ENCODE measurements around the gene LIM2. TPM values are rescaled to one million over a fixed set of nuclear protein-coding genes. Genes with fewer than 3 reads are reported as not detected.

Gene LIM2
- total and polyA plus RNA-seq, 9 of the 15 experiments (the other 6 are each of a cell fraction or from before 2014, with no cell fraction given): 0.07 to 0.45 (median 0.18) TPM; not detected in 4

DNA sequence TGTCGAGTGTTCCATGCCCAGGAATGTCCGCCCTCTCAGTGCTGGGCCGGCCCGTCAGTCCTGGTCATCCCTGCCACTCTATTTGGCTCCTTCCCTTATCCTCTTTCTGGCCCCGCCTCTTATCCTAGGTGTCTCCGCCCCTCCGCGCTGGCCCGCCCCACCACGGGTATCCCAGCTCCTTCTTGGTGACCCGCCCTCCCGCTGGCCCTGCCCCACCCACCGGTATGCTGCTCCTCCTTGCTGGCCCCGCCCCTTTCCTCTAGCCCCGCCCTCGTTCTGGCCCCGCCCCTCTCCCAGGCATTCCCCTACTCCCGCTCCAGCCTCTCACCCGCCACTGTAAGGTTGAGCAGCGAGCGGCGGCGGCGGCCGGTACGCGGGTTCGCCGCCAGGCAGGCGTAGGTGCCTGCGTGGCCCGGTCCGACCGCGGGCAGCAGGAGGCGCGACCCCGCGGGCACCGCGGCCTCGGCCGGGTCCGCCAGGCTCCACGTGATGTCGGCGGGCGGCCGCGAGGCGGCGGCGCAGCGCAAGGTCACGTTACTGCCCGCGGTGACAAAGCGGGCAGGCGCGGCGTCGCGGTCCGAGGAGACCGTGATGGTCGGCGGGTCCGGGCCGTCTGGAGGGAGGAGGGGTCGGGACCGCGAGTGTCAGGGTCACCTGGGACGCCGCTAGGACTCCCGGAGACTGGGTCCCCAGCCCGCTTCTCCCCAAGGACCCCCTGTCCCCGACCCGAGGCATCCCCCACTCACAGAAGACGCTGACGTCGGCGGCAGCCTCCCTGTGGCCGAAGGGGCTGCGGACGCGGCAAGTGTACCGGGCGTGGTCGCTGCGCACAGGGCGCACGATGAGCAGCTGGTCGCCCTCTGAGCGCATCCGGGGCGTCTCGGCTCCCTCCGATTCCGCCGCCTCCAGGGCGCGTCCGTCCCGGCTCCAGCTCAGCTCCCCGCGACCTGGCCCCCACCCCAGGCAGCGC lies 47.8 kb downstream of the LIM2 start (continued):
- no peak for TF ChIP-seq GTF3C2 (IDR thresholded peaks at IDR 0.05; ENCODE audit: borderline replicate concordance, extremely low read depth, insufficient read length)
- TF ChIP-seq, protein P1, sequence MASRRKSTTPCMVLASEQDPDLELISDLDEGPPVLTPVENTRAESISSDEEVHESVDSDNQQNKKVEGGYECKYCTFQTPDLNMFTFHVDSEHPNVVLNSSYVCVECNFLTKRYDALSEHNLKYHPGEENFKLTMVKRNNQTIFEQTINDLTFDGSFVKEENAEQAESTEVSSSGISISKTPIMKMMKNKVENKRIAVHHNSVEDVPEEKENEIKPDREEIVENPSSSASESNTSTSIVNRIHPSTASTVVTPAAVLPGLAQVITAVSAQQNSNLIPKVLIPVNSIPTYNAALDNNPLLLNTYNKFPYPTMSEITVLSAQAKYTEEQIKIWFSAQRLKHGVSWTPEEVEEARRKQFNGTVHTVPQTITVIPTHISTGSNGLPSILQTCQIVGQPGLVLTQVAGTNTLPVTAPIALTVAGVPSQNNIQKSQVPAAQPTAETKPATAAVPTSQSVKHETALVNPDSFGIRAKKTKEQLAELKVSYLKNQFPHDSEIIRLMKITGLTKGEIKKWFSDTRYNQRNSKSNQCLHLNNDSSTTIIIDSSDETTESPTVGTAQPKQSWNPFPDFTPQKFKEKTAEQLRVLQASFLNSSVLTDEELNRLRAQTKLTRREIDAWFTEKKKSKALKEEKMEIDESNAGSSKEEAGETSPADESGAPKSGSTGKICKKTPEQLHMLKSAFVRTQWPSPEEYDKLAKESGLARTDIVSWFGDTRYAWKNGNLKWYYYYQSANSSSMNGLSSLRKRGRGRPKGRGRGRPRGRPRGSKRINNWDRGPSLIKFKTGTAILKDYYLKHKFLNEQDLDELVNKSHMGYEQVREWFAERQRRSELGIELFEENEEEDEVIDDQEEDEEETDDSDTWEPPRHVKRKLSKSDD (conservative IDR thresholded peaks at IDR 0.05; ENCODE audit: low read length): no peak
- TF ChIP-seq SRSF9 (IDR thresholded peaks at IDR 0.05; ENCODE audit: borderline replicate concordance, low read depth, low read length): no peak
- peak; percentile 69 to 74 for TF ChIP-seq NRF1 (conservative IDR thresholded peaks at IDR 0.05 in 1 of 2, IDR thresholded peaks at IDR 0.05 in 1 of 2)
- no peak for TF ChIP-seq SRSF7 (optimal IDR thresholded peaks at IDR 0.05; ENCODE audit: low read depth, low read length)
- peak; percentile 41 for TF ChIP-seq CC2D1A (IDR thresholded peaks at IDR 0.05)
- no peak for TF ChIP-seq CBX5 (IDR thresholded peaks at IDR 0.05; ENCODE audit: borderline replicate concordance, low read depth)
- no peak for TF ChIP-seq ZNF354B (CRISPR knock-in tag; IDR thresholded peaks at IDR 0.05)
- no peak for TF ChIP-seq ZNF184 (CRISPR knock-in tag; IDR thresholded peaks at IDR 0.05)
- TF ChIP-seq ZNF143 (CRISPR knock-in tag; IDR thresholded peaks at IDR 0.05): peak; percentile 40; the same call in 1 of the 2 replicates
- TF ChIP-seq RFX7 (CRISPR knock-in tag; IDR thresholded peaks at IDR 0.05): no peak
- peak; percentile 92 for TF ChIP-seq FOXP1 (CRISPR knock-in tag; IDR thresholded peaks at IDR 0.05)
- TF ChIP-seq TRIM24 (IDR thresholded peaks at IDR 0.05): no peak
- TF ChIP-seq ZNF695 (CRISPR knock-in tag; IDR thresholded peaks at IDR 0.05): no peak
- no peak for TF ChIP-seq ETV5 (CRISPR knock-in tag; IDR thresholded peaks at IDR 0.05; ENCODE audit: low read depth)
- no peak for TF ChIP-seq MCM5 (IDR thresholded peaks at IDR 0.05; ENCODE audit: low read depth)
- TF ChIP-seq XRCC5 (IDR thresholded peaks at IDR 0.05; ENCODE audit: low read depth, low read length): no peak
- TF ChIP-seq XRCC3 (IDR thresholded peaks at IDR 0.05): no peak
- no peak for TF ChIP-seq SIRT6 (IDR thresholded peaks at IDR 0.05; ENCODE audit: low read depth, low read length)
- TF ChIP-seq IRF2 (CRISPR knock-in tag; IDR thresholded peaks at IDR 0.05): no peak
- TF ChIP-seq TCF3 (CRISPR knock-in tag; IDR thresholded peaks at IDR 0.05): no peak
- TF ChIP-seq RBM39 (optimal IDR thresholded peaks at IDR 0.05; ENCODE audit: low read depth, low read length): no peak
- TF ChIP-seq, protein P2, sequence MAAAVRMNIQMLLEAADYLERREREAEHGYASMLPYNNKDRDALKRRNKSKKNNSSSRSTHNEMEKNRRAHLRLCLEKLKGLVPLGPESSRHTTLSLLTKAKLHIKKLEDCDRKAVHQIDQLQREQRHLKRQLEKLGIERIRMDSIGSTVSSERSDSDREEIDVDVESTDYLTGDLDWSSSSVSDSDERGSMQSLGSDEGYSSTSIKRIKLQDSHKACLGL (CRISPR knock-in tag; IDR thresholded peaks at IDR 0.05; ENCODE audit: borderline replicate concordance, poor library complexity, severe bottlenecking): no peak
- TF ChIP-seq FOS (IDR thresholded peaks at IDR 0.05; ENCODE audit: extremely low read depth, insufficient read length): no peak
